Prostate gland (tissue), 2 donors: ENCODE data around the gene LLPH.

Experiments used
- CTCF ChIP-seq, 4 experiments: fragments of 200-600 bp in 2 of 4; fragments of 450-650 bp in 2 of 4; sonication (generic) in 2 of 4; IDR thresholded peaks; 1 replicate in 3 of 4; 2 replicates in 1 of 4; pipeline ENCODE4 v1.5.1; 2016 to 2019; ENCODE audit warnings: antibody characterized with exemption in 4 of 4, mild to moderate bottlenecking in 2 of 4, moderate library complexity in 2 of 4
- POLR2A ChIP-seq: fragments of 450-650 bp; IDR thresholded peaks from one replicate; pipeline ENCODE4 v1.6.1; 2016; ENCODE audit warnings: antibody characterized with exemption, mild to moderate bottlenecking
- POLR2AphosphoS5 ChIP-seq: sonication (generic); formaldehyde crosslinking; IDR thresholded peaks from one replicate; pipeline ENCODE4 v1.6.1; 2017; ENCODE audit warnings: antibody characterized with exemption

DNA sequence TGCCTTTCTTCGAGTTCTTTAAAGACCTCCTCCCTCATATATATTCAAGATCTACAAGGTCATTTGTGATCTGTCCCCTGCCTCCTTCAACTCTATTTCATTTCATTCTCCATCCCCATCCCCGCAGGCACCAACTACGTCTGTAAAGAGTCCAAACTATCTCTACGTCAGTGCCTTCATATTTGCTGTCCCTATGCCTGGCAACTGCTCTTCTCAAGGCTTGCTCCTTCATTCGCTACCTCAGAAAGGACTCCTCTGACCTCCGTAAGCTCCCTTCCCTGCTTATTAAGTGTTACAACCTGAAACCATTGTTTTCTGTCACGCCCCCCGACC, 650 bp downstream of the LLPH start:
- TF ChIP-seq CTCF (IDR thresholded peaks at IDR 0.05) (no peak), POLR2A (no peak), POLR2AphosphoS5 (no peak)
